SJCRH30 (cell line): ENCODE measurements around the gene SEMA3G. TPM values are rescaled to one million over a fixed set of nuclear protein-coding genes. Genes with fewer than 3 reads are reported as not detected.

ENCODE experiments used
- DNase-seq, 2 experiments: peaks; one replicate each; pipeline ENCODE4 v3.0.0-alpha.2; 2015 to 2020
- H3K27ac ChIP-seq: fragments of 250-450 bp; sonication (Bioruptor Pico); 2 replicates; pipeline ENCODE4 v1.5.1; 2020; ENCODE audit warnings: mild to moderate bottlenecking, moderate library complexity
- H3K27me3 ChIP-seq: fragments of 250-450 bp; sonication (Bioruptor Pico); 2 replicates; pipeline ENCODE4 v1.5.1; 2020; ENCODE audit warnings: mild to moderate bottlenecking, moderate library complexity
- H3K36me3 ChIP-seq: fragments of 250-450 bp; sonication (Bioruptor Pico); 2 replicates; pipeline ENCODE4 v1.5.1; 2020; ENCODE audit warnings: mild to moderate bottlenecking, moderate library complexity
- H3K4me1 ChIP-seq: fragments of 250-450 bp; sonication (Bioruptor Pico); 2 replicates; pipeline ENCODE4 v1.5.1; 2020; ENCODE audit warnings: mild to moderate bottlenecking, moderate library complexity
- H3K4me3 ChIP-seq: fragments of 250-450 bp; sonication (Bioruptor Pico); 2 replicates; pipeline ENCODE4 v1.5.1; 2020; ENCODE audit warnings: mild to moderate bottlenecking, moderate library complexity
- H3K9me3 ChIP-seq: fragments of 250-450 bp; sonication (Bioruptor Pico); replicated peaks from 2 replicates; pipeline ENCODE4 v1.5.1; 2020; ENCODE audit warnings: mild to moderate bottlenecking, moderate library complexity
- total RNA-seq: library from RNA; depleted of rRNA; stranded (reverse); fragments of >200 nt; shearing (Covaris generic); gene quantifications from 2 replicates; pipeline ENCODE4 v1.2.3, GENCODE V29; 2014

SEMA3G gene
- total RNA-seq, 1 experiment from 2014 or later, result 0.10 TPM

- Histone ChIP-seq H3K36me3 (peaks cover 7% of the 10 kb centered on the region; the same call in 1 of the 2 replicates), H3K4me1 (no peaks in the 10 kb centered on the region), H3K27ac (no peak overlapping the region), H3K4me3 (no peak overlapping the region), H3K9me3 (no peaks in the 10 kb centered on the region), H3K27me3 (no peaks in the 10 kb centered on the region; the same call in 1 of the 2 replicates)
- no peak for DNase-seq
These were observed 48.6 kb downstream of the SEMA3G start for GRCh38 chr3:52396011-52396906.

- Histone ChIP-seq H3K27me3 (no peaks in the 10 kb centered on the region; the same call in 1 of the 2 replicates), H3K36me3 (no peaks in the 10 kb centered on the region), H3K4me3 (no peak overlapping the region), H3K27ac (no peak overlapping the region), H3K4me1 (no peaks in the 10 kb centered on the region), H3K9me3 (no peaks in the 10 kb centered on the region)
- DNase-seq, result no peak
These were observed 49.4 kb downstream of the SEMA3G start for GRCh38 chr3:52395503-52395865.

GRCh38 chr3:52394751-52395502 is 50.0 kb downstream of the SEMA3G start:
- Histone ChIP-seq H3K27ac (no peak overlapping the region), H3K36me3 (no peaks in the 10 kb centered on the region), H3K4me3 (no peak overlapping the region), H3K27me3 (peaks cover under 1% of the 10 kb centered on the region; the same call in 1 of the 2 replicates), H3K4me1 (no peaks in the 10 kb centered on the region), H3K9me3 (no peaks in the 10 kb centered on the region)
- no peak for DNase-seq

- Histone ChIP-seq H3K27ac (no peak overlapping the region), H3K36me3 (no peaks in the 10 kb centered on the region), H3K4me3 (no peak overlapping the region), H3K9me3 (no peaks in the 10 kb centered on the region), H3K4me1 (no peaks in the 10 kb centered on the region), H3K27me3 (peaks cover 3% of the 10 kb centered on the region; the same call in 1 of the 2 replicates)
- DNase-seq, result no peak
These were observed 50.8 kb downstream of the SEMA3G start for GRCh38 chr3:52393959-52394670.

GRCh38 chr3:52393131-52393807 is 51.6 kb downstream of the SEMA3G start:
- H3K4me3 ChIP-seq, result no peak overlapping the region
- H3K9me3 ChIP-seq, result no peaks in the 10 kb centered on the region
- no peaks in the 10 kb centered on the region for H3K4me1 ChIP-seq
- no peak for DNase-seq
- no peak overlapping the region for H3K27ac ChIP-seq
- no peaks in the 10 kb centered on the region for H3K36me3 ChIP-seq
- H3K27me3 ChIP-seq, result peaks cover 3% of the 10 kb centered on the region; the same call in 1 of the 2 replicates

- no peak for DNase-seq
- H3K36me3 ChIP-seq, result no peaks in the 10 kb centered on the region
- H3K27me3 ChIP-seq, result peaks cover 3% of the 10 kb centered on the region; the same call in 1 of the 2 replicates
- no peaks in the 10 kb centered on the region for H3K4me1 ChIP-seq
- no peak overlapping the region for H3K27ac ChIP-seq
- no peak overlapping the region for H3K4me3 ChIP-seq
- no peaks in the 10 kb centered on the region for H3K9me3 ChIP-seq
These were observed 52.5 kb downstream of the SEMA3G start for GRCh38 chr3:52392216-52392930.

GRCh38 chr3:52391096-52391495 is 53.8 kb downstream of the SEMA3G start:
- DNase-seq, result no peak

GRCh38 chr3:52388933-52389332 is 56.0 kb downstream of the SEMA3G start:
- no peaks in the 10 kb centered on the region for H3K36me3 ChIP-seq
- H3K4me3 ChIP-seq, result no peak overlapping the region

More at GRCh38 chr3:52391096-52391495, 53.8 kb downstream of the SEMA3G start:
- Histone ChIP-seq H3K27ac (no peak overlapping the region), H3K9me3 (no peaks in the 10 kb centered on the region), H3K36me3 (no peaks in the 10 kb centered on the region), H3K27me3 (peaks cover 3% of the 10 kb centered on the region; the same call in 1 of the 2 replicates), H3K4me3 (no peak overlapping the region), H3K4me1 (no peaks in the 10 kb centered on the region)

GRCh38 chr3:52388348-52388821 is 56.5 kb downstream of the SEMA3G start:
- DNase-seq, result no peak
- H3K4me1 ChIP-seq, result peaks cover 2% of the 10 kb centered on the region; the same call in 1 of the 2 replicates
- H3K27ac ChIP-seq, result no peak overlapping the region
- H3K36me3 ChIP-seq, result no peaks in the 10 kb centered on the region
- H3K4me3 ChIP-seq, result no peak overlapping the region
- H3K9me3 ChIP-seq, result no peaks in the 10 kb centered on the region
- H3K27me3 ChIP-seq, result 0 out of 2 replicates have a peak, but pooled peaks cover 3% of the 10 kb centered on the region

More at GRCh38 chr3:52388933-52389332, 56.0 kb downstream of the SEMA3G start:
- H3K4me1 ChIP-seq, result peaks cover 2% of the 10 kb centered on the region; the same call in 1 of the 2 replicates
- no peak for DNase-seq
- H3K27ac ChIP-seq, result no peak overlapping the region
- peaks cover 3% of the 10 kb centered on the region; the same call in 1 of the 2 replicates for H3K27me3 ChIP-seq
- no peaks in the 10 kb centered on the region for H3K9me3 ChIP-seq

GRCh38 chr3:52387481-52387880 is 57.4 kb downstream of the SEMA3G start:
- H3K27me3 ChIP-seq, result 0 out of 2 replicates have a peak, but pooled peaks cover 3% of the 10 kb centered on the region
- no peak for DNase-seq
- no peaks in the 10 kb centered on the region for H3K36me3 ChIP-seq
- no peaks in the 10 kb centered on the region for H3K9me3 ChIP-seq
- H3K27ac ChIP-seq, result no peak overlapping the region
- peaks cover 2% of the 10 kb centered on the region; the same call in 1 of the 2 replicates for H3K4me1 ChIP-seq
- no peak overlapping the region for H3K4me3 ChIP-seq

- H3K4me3 ChIP-seq, result no peak overlapping the region
- no peak overlapping the region for H3K27ac ChIP-seq
- peaks cover 2% of the 10 kb centered on the region; the same call in 1 of the 2 replicates for H3K4me1 ChIP-seq
- H3K9me3 ChIP-seq, result no peaks in the 10 kb centered on the region
- H3K36me3 ChIP-seq, result no peaks in the 10 kb centered on the region
- 0 out of 2 replicates have a peak, but pooled peaks cover 3% of the 10 kb centered on the region for H3K27me3 ChIP-seq
- peak; percentile 68 to 74 for DNase-seq
These were observed 59.7 kb downstream of the SEMA3G start for GRCh38 chr3:52385157-52385556.

- Histone ChIP-seq H3K9me3 (no peaks in the 10 kb centered on the region), H3K27ac (no peak overlapping the region), H3K36me3 (no peaks in the 10 kb centered on the region), H3K27me3 (no peaks in the 10 kb centered on the region), H3K4me1 (peaks cover 2% of the 10 kb centered on the region; the same call in 1 of the 2 replicates), H3K4me3 (no peak overlapping the region)
- DNase-seq, result no peak
These were observed 60.7 kb downstream of the SEMA3G start for GRCh38 chr3:52384019-52384761.

- DNase-seq, result no peak
- Histone ChIP-seq H3K4me3 (no peak overlapping the region), H3K4me1 (peaks cover 2% of the 10 kb centered on the region; the same call in 1 of the 2 replicates), H3K36me3 (no peaks in the 10 kb centered on the region), H3K9me3 (no peaks in the 10 kb centered on the region), H3K27ac (no peak overlapping the region), H3K27me3 (no peaks in the 10 kb centered on the region)
These were observed 61.5 kb downstream of the SEMA3G start for GRCh38 chr3:52383446-52383845.
